Measurements from ENCODE around the gene GRIFIN.

Gene GRIFIN

GRCh38 chr7:2476298-2476697, at the start of gene GRIFIN:
GRIFIN (minus strand) TSS chr7:2476398; CDS start chr7:2476383, 15 bp downstream.
- peak within 1 kb of the TSS; percentile 43 to 94 for H3K27ac Mint-ChIP-seq
- peak; percentile 12 for ATAC-seq

GRCh38 chr7:2524808-2525657, 48.8 kb upstream of the GRIFIN start:
- no peak overlapping the region for H3K4me3 Mint-ChIP-seq

More at GRCh38 chr7:2476298-2476697, at the start of gene GRIFIN:
- Mint-ChIP-seq H3K9me3 (no peaks in the 10 kb centered on the region), H3K4me1 (peaks cover 26% of the 10 kb centered on the region), H3K27me3 (peaks cover 2% of the 10 kb centered on the region), H3K4me3 (no peak within 1 kb of the TSS)
- DNase-seq: no peak

GRCh38 chr7:2523941-2524807, 48.0 kb upstream of the GRIFIN start:
- Mint-ChIP-seq H3K9me3 (no peaks in the 10 kb centered on the region), H3K4me1 (peaks cover 76% of the 10 kb centered on the region), H3K27me3 (no peaks in the 10 kb centered on the region), H3K4me3 (peak overlapping the region; percentile 94 to 99), H3K27ac (no peak overlapping the region)
- DNase-seq (no peak), ATAC-seq (no peak)

More at GRCh38 chr7:2524808-2525657, 48.8 kb upstream of the GRIFIN start:
- Mint-ChIP-seq H3K9me3 (no peaks in the 10 kb centered on the region), H3K27ac (no peak overlapping the region), H3K27me3 (no peaks in the 10 kb centered on the region), H3K4me1 (peaks cover 85% of the 10 kb centered on the region)
- ATAC-seq (no peak), DNase-seq (no peak)

- ATAC-seq (no peak), DNase-seq (no peak)
- Mint-ChIP-seq H3K27me3 (no peaks in the 10 kb centered on the region), H3K27ac (no peak overlapping the region), H3K9me3 (no peaks in the 10 kb centered on the region), H3K4me1 (peaks cover 71% of the 10 kb centered on the region), H3K4me3 (peak overlapping the region; percentile 94 to 99)
Observed at GRCh38 chr7:2523461-2523936, 47.3 kb upstream of the GRIFIN start.

- DNase-seq (peak; percentile 50 to 63), ATAC-seq (peak; percentile 1)
- peaks cover 71% of the 10 kb centered on the region for H3K4me1 Mint-ChIP-seq
Observed at GRCh38 chr7:2522780-2523433, 46.7 kb upstream of the GRIFIN start.

GRCh38 chr7:2521952-2522591, 45.9 kb upstream of the GRIFIN start:
- ATAC-seq: peak; percentile 77
- no peaks in the 10 kb centered on the region for H3K9me3 Mint-ChIP-seq
- no peaks in the 10 kb centered on the region for H3K27me3 Mint-ChIP-seq
- H3K27ac Mint-ChIP-seq: peak overlapping the region; percentile 91 to 93
- peak overlapping the region; percentile 94 to 99 for H3K4me3 Mint-ChIP-seq
- peak; percentile 75 to 92 for DNase-seq
- H3K4me1 Mint-ChIP-seq: peaks cover 71% of the 10 kb centered on the region

More at GRCh38 chr7:2522780-2523433, 46.7 kb upstream of the GRIFIN start:
- Mint-ChIP-seq H3K27ac (peak overlapping the region in 1 of 2 donors; percentile 50), H3K9me3 (no peaks in the 10 kb centered on the region), H3K4me3 (peak overlapping the region; percentile 94 to 99), H3K27me3 (no peaks in the 10 kb centered on the region)

GRCh38 chr7:2521341-2521745, 45.1 kb upstream of the GRIFIN start:
- Mint-ChIP-seq H3K27me3 (no peaks in the 10 kb centered on the region), H3K4me1 (peaks cover 64% of the 10 kb centered on the region), H3K4me3 (peak overlapping the region; percentile 94 to 99), H3K27ac (peak overlapping the region; percentile 91 to 93), H3K9me3 (no peaks in the 10 kb centered on the region)
- peak; percentile 3 for ATAC-seq
- DNase-seq: no peak

GRCh38 chr7:2520761-2521290, 44.6 kb upstream of the GRIFIN start:
- DNase-seq: no peak
- Mint-ChIP-seq H3K4me1 (peaks cover 59% of the 10 kb centered on the region), H3K27me3 (no peaks in the 10 kb centered on the region), H3K9me3 (no peaks in the 10 kb centered on the region), H3K4me3 (peak overlapping the region; percentile 94 to 99), H3K27ac (peak overlapping the region; percentile 31 to 68)
- no peak for ATAC-seq

GRCh38 chr7:2520131-2520760, 44.0 kb upstream of the GRIFIN start:
- Mint-ChIP-seq H3K4me1 (peaks cover 53% of the 10 kb centered on the region), H3K9me3 (no peaks in the 10 kb centered on the region), H3K27me3 (no peaks in the 10 kb centered on the region), H3K27ac (peak overlapping the region; percentile 76 to 96), H3K4me3 (peak overlapping the region; percentile 94 to 99)
- DNase-seq: peak; percentile 49 to 54
- ATAC-seq: no peak

- Mint-ChIP-seq H3K27ac (peak within 1 kb of the TSS; percentile 76 to 96), H3K4me1 (peaks cover 44% of the 10 kb centered on the region)
- ATAC-seq: peak; percentile 70
Observed at GRCh38 chr7:2519119-2519930, 43.1 kb upstream of the GRIFIN start, which contains the start of gene LFNG. LFNG (plus strand) TSS chr7:2519774; CDS start chr7:2519862, 88 bp downstream.

GRCh38 chr7:2518737-2519118, 42.5 kb upstream of the GRIFIN start:
- no peak overlapping the region for H3K27ac Mint-ChIP-seq
- DNase-seq: no peak
- H3K4me1 Mint-ChIP-seq: peaks cover 38% of the 10 kb centered on the region
- H3K9me3 Mint-ChIP-seq: no peaks in the 10 kb centered on the region
- H3K4me3 Mint-ChIP-seq: peak overlapping the region; percentile 68 to 73
- H3K27me3 Mint-ChIP-seq: no peaks in the 10 kb centered on the region
- no peak for ATAC-seq

More at GRCh38 chr7:2519119-2519930, 43.1 kb upstream of the GRIFIN start, which contains the start of gene LFNG:
- peak within 1 kb of the TSS; percentile 94 to 99 for H3K4me3 Mint-ChIP-seq
- DNase-seq: peak; percentile 88 to 89
- H3K9me3 Mint-ChIP-seq: no peaks in the 10 kb centered on the region
- no peaks in the 10 kb centered on the region for H3K27me3 Mint-ChIP-seq

- ATAC-seq (no peak), DNase-seq (no peak)
- no peaks in the 10 kb centered on the region for H3K27me3 Mint-ChIP-seq
- peak overlapping the region in 1 of 2 donors; percentile 35 for H3K27ac Mint-ChIP-seq
- H3K9me3 Mint-ChIP-seq: no peaks in the 10 kb centered on the region
- peaks cover 38% of the 10 kb centered on the region for H3K4me1 Mint-ChIP-seq
- H3K4me3 Mint-ChIP-seq: peak overlapping the region; percentile 63 to 67
Observed at GRCh38 chr7:2517678-2518507, 41.7 kb upstream of the GRIFIN start.

- Mint-ChIP-seq H3K9me3 (no peaks in the 10 kb centered on the region), H3K27me3 (no peaks in the 10 kb centered on the region), H3K4me1 (peaks cover 38% of the 10 kb centered on the region), H3K4me3 (no peak overlapping the region), H3K27ac (no peak overlapping the region)
- ATAC-seq (no peak), DNase-seq (no peak)
Observed at GRCh38 chr7:2517026-2517425, 40.8 kb upstream of the GRIFIN start.

All from stimulated activated naive CD8-positive, alpha-beta T cell treated with anti-CD3 and anti-CD28 coated beads, Interleukin-15, amount 100 ng/mL, for 72 hours (primary cell).